Activated CD8-positive, alpha-beta memory T cell treated with anti-CD3 and anti-CD28 coated beads, Interleukin-2, amount 10 ng/mL, durations not matched to agents 7 days and 5 days (primary cell): Measurements from ENCODE around the gene AUTS2. TPM values are rescaled to one million over a fixed set of nuclear protein-coding genes. Genes with fewer than 3 reads are reported as not detected.
"Not testable (repeated sequence)": the region's sequence is repeated elsewhere in the genome, so short reads cannot be mapped to it uniquely, and the experiment has no call there.

ENCODE experiments used
- ATAC-seq: fragments of 150-1000 bp; cut with Tn5 transposase; one replicate; pipeline ENCODE4 v1.10.0; 2021; ENCODE audit warnings: moderate library complexity
- CTCF ChIA-PET: fragments of 350-600 bp; sonication (Branson Sonifier 250); formaldehyde crosslinking; loops from one replicate; lab custom pipeline; 2021; ENCODE audit warnings: antibody characterized with exemption; lab: Charles Lee
- DNase-seq: peaks from one replicate; pipeline ENCODE4 v3.0.0-alpha.2; 2020
- H3K27ac Mint-ChIP-seq: one replicate; pipeline ENCODE4 v1.8.0; 2021; ENCODE audit warnings: mild to moderate bottlenecking, mixed read lengths
- H3K27me3 Mint-ChIP-seq: one replicate; pipeline ENCODE4 v1.8.0; 2021; ENCODE audit warnings: mixed read lengths
- H3K36me3 Mint-ChIP-seq: one replicate; pipeline ENCODE4 v1.8.0; 2021; ENCODE audit warnings: mild to moderate bottlenecking, mixed read lengths
- H3K4me1 Mint-ChIP-seq: one replicate; pipeline ENCODE4 v1.8.0; 2021; ENCODE audit warnings: mixed read lengths
- H3K4me3 Mint-ChIP-seq: one replicate; pipeline ENCODE4 v1.8.0; 2021; ENCODE audit warnings: mild to moderate bottlenecking, moderate library complexity, mixed read lengths
- H3K9me3 Mint-ChIP-seq: one replicate; pipeline ENCODE4 v1.8.0; 2022; ENCODE audit warnings: low read depth, mixed read lengths
- total RNA-seq, 2 experiments: library from RNA; stranded (reverse); gene quantifications; one replicate each; pipeline ENCODE4 v1.2.3, GENCODE V29; 2021

The AUTS2 gene
- total RNA-seq, 2 experiments from 2014 or later, result 9.5 to 24.4 TPM

GRCh38 chr7:70714506-70715038, 1116.3 kb downstream of the AUTS2 start:
- H3K9me3 Mint-ChIP-seq, result peaks cover 4% of the 10 kb centered on the region
- no peak overlapping the region for H3K27ac Mint-ChIP-seq
- DNase-seq (no peak), ATAC-seq (no peak)
- CTCF ChIA-PET, result interaction anchor here (0.6 kb wide), 2 partner anchors 11 to 1938 kb away, joined by 3 read pairs; no protein-coding TSS in a partner anchor
- peaks cover 3% of the 10 kb centered on the region for H3K36me3 Mint-ChIP-seq
- no peak overlapping the region for H3K4me3 Mint-ChIP-seq
- peaks cover 14% of the 10 kb centered on the region for H3K4me1 Mint-ChIP-seq
- H3K27me3 Mint-ChIP-seq, result no peaks in the 10 kb centered on the region

- H3K4me1 Mint-ChIP-seq, result peaks cover 14% of the 10 kb centered on the region
- no peak overlapping the region for H3K4me3 Mint-ChIP-seq
- peaks cover 4% of the 10 kb centered on the region for H3K9me3 Mint-ChIP-seq
- ATAC-seq, result no peak
- H3K36me3 Mint-ChIP-seq, result peaks cover 3% of the 10 kb centered on the region
- H3K27ac Mint-ChIP-seq, result no peak overlapping the region
- CTCF ChIA-PET, result interaction anchor here (1.9 kb wide), 1 partner anchor 18 kb away, joined by 6 read pairs; no protein-coding TSS in a partner anchor
- no peaks in the 10 kb centered on the region for H3K27me3 Mint-ChIP-seq
- DNase-seq, result no peak
These were observed 1119.5 kb downstream of the AUTS2 start for GRCh38 chr7:70717553-70718329.

DNA sequence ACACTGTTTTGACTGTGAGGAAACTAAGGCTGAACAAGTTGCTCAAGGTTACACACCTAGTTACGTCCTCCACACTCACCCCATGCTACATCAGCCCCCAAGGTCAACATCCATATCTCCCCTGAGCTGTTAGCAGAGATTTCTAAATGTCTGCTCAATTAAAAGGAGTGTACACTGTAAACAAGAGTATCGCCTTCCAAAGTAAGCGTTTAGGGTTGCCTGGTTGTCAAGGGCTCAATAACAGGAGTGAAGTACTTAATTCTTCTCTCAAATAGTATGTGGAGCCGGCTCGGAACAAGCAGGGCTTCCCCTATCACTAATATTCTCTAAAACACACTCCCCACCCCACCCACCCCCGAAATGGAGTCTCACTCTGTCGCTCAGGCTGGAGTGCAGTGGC, 1120.8 kb downstream of the AUTS2 start:
- Mint-ChIP-seq H3K4me1 (peaks cover 14% of the 10 kb centered on the region), H3K36me3 (peaks cover 3% of the 10 kb centered on the region), H3K9me3 (peaks cover 4% of the 10 kb centered on the region), H3K27ac (no peak overlapping the region), H3K27me3 (no peaks in the 10 kb centered on the region), H3K4me3 (no peak overlapping the region)
- DNase-seq, result no peak
- CTCF ChIA-PET, result no interaction called here
- ATAC-seq, result no peak

DNA sequence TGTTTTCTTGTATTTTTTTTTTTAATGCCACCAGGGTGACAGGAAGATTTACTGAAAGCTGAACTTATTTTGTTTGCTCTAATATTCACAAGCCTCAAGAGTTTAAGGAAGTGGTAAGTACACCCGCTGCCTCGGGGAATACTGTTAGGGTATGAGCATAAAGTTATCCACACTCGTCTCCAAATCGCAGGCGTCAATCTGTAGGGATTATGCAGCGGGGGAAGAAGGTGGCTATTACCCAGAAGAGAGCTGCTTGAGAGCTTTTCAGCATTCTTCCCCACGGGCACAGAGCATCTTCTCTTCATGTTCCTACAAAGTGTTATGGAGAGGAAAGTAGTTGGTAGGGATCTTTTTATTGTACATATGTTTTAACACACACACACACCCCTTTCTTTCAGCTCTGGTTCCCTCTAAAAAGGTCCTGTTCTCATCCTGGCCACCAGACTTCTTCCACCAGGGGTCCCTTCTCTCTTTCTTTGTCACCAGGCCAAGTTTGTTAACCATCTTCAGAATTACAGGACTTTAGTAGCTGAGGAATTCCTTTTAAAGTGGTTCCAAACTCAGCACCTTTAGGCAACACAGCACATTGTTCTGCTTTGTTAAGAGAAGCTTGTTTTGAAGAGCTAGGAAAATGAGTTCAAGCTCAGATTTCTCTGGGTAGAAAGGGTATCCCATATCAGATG, 1122.1 kb downstream of the AUTS2 start:
- H3K36me3 Mint-ChIP-seq, result no peaks in the 10 kb centered on the region
- H3K27me3 Mint-ChIP-seq, result no peaks in the 10 kb centered on the region
- no peak overlapping the region for H3K27ac Mint-ChIP-seq
- H3K9me3 Mint-ChIP-seq, result no peaks in the 10 kb centered on the region
- H3K4me1 Mint-ChIP-seq, result peaks cover 15% of the 10 kb centered on the region
- no peak for DNase-seq
- no peak for ATAC-seq
- no peak overlapping the region for H3K4me3 Mint-ChIP-seq
- CTCF ChIA-PET, result interaction anchor here (1.2 to 1.8 kb wide), 2 partner anchors 15 to 68 kb away, joined by 3 read pairs; no protein-coding TSS in a partner anchor

DNA sequence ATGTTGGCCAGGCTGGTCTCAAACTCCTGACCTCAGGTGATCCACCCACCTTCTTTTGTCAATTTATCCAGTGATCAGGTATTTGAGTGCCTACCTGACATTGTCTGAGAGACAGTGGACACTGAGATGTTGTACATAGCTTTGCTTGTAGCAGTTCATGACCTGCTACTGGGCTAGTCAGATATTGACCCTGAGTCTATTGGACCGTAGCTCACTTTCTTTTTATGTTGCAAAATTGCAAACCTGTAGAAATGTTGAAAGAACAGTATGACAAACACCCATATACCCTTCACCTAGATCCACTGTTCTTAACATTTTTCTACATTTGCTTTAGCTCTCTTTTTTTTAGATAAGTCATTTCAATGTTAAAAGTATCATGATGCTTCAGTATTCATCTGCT, 1123.2 kb downstream of the AUTS2 start:
- ATAC-seq, result no peak
- H3K27ac Mint-ChIP-seq, result no peak overlapping the region
- CTCF ChIA-PET, result interaction anchor here (1.3 kb wide), 1 partner anchor 23 kb away, joined by 3 read pairs; no protein-coding TSS in a partner anchor
- no peak for DNase-seq
- H3K4me3 Mint-ChIP-seq, result no peak overlapping the region
- H3K9me3 Mint-ChIP-seq, result no peaks in the 10 kb centered on the region
- peaks cover 13% of the 10 kb centered on the region for H3K4me1 Mint-ChIP-seq
- H3K27me3 Mint-ChIP-seq, result no peaks in the 10 kb centered on the region
- no peaks in the 10 kb centered on the region for H3K36me3 Mint-ChIP-seq

GRCh38 chr7:70723339-70723738, 1125.1 kb downstream of the AUTS2 start:
- H3K4me3 Mint-ChIP-seq, result no peak overlapping the region
- H3K36me3 Mint-ChIP-seq, result no peaks in the 10 kb centered on the region
- H3K27me3 Mint-ChIP-seq, result no peaks in the 10 kb centered on the region
- no peaks in the 10 kb centered on the region for H3K9me3 Mint-ChIP-seq
- peaks cover 1% of the 10 kb centered on the region for H3K4me1 Mint-ChIP-seq
- no peak overlapping the region for H3K27ac Mint-ChIP-seq
- CTCF ChIA-PET, result interaction anchor here (1.1 kb wide), 1 partner anchor 25 kb away, joined by 3 read pairs; no protein-coding TSS in a partner anchor
- DNase-seq (no peak), ATAC-seq (no peak)

DNA sequence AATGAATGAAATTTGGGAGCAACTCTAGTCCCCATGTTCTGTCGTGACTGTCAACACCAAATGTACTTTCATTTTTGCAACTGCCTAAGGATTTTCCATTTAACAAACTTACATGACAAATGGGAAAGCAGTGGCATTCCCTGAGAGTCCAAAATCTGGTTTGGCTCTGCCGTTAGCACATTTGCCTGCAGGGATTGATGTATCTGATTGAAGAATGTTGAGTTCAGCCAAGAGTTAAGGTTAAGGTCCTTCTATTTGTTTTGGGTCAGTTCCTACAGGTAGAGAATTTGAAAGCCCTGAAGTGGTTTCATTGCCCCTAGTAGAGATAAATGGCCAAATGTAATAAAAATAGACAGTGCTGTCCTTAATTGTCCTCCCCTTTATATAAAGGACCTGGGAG, 1127.2 kb downstream of the AUTS2 start:
- H3K4me3 Mint-ChIP-seq, result no peak overlapping the region

GRCh38 chr7:70726294-70726693, 1128.0 kb downstream of the AUTS2 start:
- Mint-ChIP-seq H3K9me3 (no peaks in the 10 kb centered on the region), H3K27ac (no peak overlapping the region), H3K27me3 (no peaks in the 10 kb centered on the region), H3K4me1 (peaks cover 1% of the 10 kb centered on the region), H3K4me3 (no peak overlapping the region), H3K36me3 (no peaks in the 10 kb centered on the region)
- no peak for ATAC-seq
- no peak for DNase-seq
- CTCF ChIA-PET, result no interaction called here

More for the DNA sequence above, 1127.2 kb downstream of the AUTS2 start:
- Mint-ChIP-seq H3K9me3 (no peaks in the 10 kb centered on the region), H3K27ac (no peak overlapping the region), H3K36me3 (no peaks in the 10 kb centered on the region), H3K27me3 (no peaks in the 10 kb centered on the region), H3K4me1 (peaks cover 1% of the 10 kb centered on the region)
- no peak for DNase-seq
- CTCF ChIA-PET, result no interaction called here
- no peak for ATAC-seq

GRCh38 chr7:70726951-70727378, 1128.7 kb downstream of the AUTS2 start:
- no peaks in the 10 kb centered on the region for H3K9me3 Mint-ChIP-seq
- no peak overlapping the region for H3K4me3 Mint-ChIP-seq
- H3K36me3 Mint-ChIP-seq, result no peaks in the 10 kb centered on the region
- peaks cover 1% of the 10 kb centered on the region for H3K4me1 Mint-ChIP-seq
- DNase-seq (no peak), ATAC-seq (no peak)
- no peak overlapping the region for H3K27ac Mint-ChIP-seq
- CTCF ChIA-PET, result no interaction called here
- H3K27me3 Mint-ChIP-seq, result no peaks in the 10 kb centered on the region

DNA sequence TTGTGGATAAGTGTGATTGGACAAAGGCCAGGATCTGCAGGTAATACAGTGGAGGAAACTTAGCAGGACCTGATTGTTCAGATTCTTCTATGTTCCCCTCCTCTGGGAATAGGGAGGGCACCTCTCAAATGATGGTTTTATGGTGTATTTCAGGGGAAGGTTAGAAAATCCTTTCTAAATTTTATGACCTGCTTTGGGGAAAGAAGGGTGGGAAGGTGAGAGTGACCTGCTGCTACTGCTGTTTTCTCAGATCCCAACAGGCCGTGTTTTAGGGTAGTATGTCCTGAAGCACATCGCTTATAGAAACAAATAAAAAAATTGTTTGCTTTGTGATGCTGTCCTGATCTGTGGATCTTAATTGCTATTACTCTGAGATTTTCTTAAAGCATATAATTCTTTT, 1129.6 kb downstream of the AUTS2 start:
- no peak for ATAC-seq
- Mint-ChIP-seq H3K4me3 (no peak overlapping the region), H3K27me3 (no peaks in the 10 kb centered on the region), H3K36me3 (no peaks in the 10 kb centered on the region), H3K9me3 (no peaks in the 10 kb centered on the region), H3K4me1 (peaks cover 1% of the 10 kb centered on the region), H3K27ac (no peak overlapping the region)
- CTCF ChIA-PET, result no interaction called here
- DNase-seq, result no peak

DNA sequence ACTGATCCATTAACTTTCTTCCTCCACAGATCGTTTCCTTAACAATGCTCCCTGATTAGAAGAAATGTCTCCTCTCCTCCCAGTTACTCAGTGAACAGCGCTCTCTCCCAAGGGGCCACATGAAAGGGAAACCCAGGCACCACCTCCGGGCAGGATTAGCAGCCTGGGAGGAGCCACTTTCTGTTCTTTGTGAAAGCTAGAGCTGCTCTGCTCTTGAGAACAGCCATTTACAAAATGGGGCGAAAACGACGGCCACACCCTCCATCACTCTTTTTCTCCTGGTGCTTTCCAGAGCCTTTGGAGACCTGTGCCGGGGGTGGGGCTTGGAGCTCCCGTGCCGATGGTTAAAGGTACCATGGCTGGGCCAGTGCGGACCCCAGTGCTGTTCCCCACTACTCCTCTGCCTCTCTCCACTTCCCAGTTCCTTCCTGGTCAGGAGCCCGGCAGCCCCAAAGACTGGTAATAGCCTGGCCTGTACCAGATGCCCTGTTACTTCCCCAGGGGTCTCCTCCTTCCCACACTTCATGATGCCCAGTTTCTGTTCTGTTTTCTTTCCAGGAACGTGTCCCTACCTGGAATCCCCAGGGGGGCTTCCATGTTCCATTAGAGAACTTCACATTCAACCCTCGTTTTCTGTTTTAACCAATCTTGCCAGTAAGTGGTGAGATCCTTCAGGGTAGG, 1130.7 kb downstream of the AUTS2 start:
- CTCF ChIA-PET, result no interaction called here
- peaks cover 1% of the 10 kb centered on the region for H3K4me1 Mint-ChIP-seq
- no peaks in the 10 kb centered on the region for H3K27me3 Mint-ChIP-seq
- ATAC-seq (no peak), DNase-seq (no peak)
- H3K27ac Mint-ChIP-seq, result no peak overlapping the region
- no peak overlapping the region for H3K4me3 Mint-ChIP-seq
- H3K9me3 Mint-ChIP-seq, result no peaks in the 10 kb centered on the region
- H3K36me3 Mint-ChIP-seq, result no peaks in the 10 kb centered on the region

GRCh38 chr7:70729553-70730157, 1131.4 kb downstream of the AUTS2 start:
- H3K36me3 Mint-ChIP-seq, H3K9me3 Mint-ChIP-seq, ATAC-seq, CTCF ChIA-PET, H3K4me1 Mint-ChIP-seq, H3K4me3 Mint-ChIP-seq, H3K27ac Mint-ChIP-seq, DNase-seq, H3K27me3 Mint-ChIP-seq: not testable (repeated sequence)
